HG03045 (cell line): ENCODE measurements around the gene PTPRA.
"Not testable (repeated sequence)": the region's sequence is repeated elsewhere in the genome, so short reads cannot be mapped to it uniquely, and the experiment has no call there.

ENCODE experiments used
- ATAC-seq: cut with Tn5 transposase; IDR thresholded peaks from one replicate; pipeline ENCODE4 v1.9.1; 2021; ENCODE audit warnings: mild to moderate bottlenecking, moderate library complexity; ENCODE audit not compliant: unreplicated experiment

PTPRA gene

DNA sequence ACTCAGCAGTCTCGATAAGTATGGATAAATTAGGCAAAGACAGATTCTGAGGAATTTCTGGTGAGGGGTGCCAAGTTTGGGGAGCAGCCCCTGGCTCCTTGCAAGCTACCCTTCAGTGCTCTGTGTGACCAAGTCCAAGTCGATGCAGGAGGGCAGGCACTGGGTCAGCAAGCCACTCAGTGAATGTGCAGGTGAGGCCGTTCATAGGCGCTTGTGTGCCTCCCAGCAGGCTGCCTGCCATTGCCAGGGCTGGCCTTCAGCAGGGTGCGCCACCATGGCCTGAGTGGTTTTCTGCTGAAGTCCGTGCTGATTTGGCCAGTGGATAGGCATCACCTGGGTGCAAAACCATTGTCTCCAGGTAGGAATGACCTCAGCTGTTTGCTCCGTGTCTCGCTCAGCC is 166.8 kb downstream of the PTPRA start:
- ATAC-seq, result no peak

- ATAC-seq, result no peak
Observed at GRCh38 chr20:3041854-3042409, 168.7 kb downstream of the PTPRA start.

DNA sequence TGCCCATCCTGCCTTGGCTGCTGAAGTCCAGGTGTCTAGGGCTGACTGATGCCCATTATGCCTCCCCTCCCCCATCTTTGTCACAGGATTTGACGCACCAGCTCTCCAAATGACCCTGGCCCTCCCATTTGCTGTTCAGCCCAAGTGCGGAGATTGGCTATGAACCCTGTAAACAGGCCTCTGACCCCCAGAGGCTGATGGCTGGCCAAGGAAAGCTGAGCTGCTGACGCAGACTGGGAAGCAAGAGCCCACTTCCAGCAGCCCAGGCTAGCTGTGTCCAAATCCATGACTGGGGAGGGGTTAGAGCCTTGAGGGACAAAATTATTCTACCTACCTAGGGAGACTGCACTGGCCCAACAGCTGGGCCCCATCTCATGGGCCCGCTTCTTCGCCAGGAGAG is 169.3 kb downstream of the PTPRA start:
- ATAC-seq, result no peak

DNA sequence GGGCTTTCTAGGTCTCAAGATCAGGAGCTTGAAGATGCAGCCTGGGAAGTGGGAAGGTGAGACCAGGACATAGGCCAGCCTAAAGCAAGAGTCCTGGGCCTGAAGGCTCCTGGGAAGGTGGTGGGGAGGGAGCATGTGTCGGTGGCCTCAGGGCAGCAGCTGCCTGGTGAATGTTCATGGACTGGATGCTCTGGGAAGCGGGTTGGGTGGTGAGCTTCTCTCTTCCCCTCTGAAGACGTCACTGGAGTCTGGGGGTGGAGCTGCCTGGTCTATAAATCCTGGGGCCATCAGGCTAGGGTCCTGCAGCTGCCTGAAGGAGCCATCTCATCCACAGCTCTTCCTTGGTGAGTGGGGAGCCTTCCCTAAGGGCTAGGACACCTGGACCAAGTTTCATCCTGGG is 170.0 kb downstream of the PTPRA start, which contains the start of gene GNRH2:
GNRH2 (plus strand) TSS at position 301 of the 400 bp plus-strand sequence. CDS start 793 bp downstream, outside the sequence.
- no peak for ATAC-seq

GRCh38 chr20:3044336-3044965 is 171.2 kb downstream of the PTPRA start:
- ATAC-seq, result no peak

DNA sequence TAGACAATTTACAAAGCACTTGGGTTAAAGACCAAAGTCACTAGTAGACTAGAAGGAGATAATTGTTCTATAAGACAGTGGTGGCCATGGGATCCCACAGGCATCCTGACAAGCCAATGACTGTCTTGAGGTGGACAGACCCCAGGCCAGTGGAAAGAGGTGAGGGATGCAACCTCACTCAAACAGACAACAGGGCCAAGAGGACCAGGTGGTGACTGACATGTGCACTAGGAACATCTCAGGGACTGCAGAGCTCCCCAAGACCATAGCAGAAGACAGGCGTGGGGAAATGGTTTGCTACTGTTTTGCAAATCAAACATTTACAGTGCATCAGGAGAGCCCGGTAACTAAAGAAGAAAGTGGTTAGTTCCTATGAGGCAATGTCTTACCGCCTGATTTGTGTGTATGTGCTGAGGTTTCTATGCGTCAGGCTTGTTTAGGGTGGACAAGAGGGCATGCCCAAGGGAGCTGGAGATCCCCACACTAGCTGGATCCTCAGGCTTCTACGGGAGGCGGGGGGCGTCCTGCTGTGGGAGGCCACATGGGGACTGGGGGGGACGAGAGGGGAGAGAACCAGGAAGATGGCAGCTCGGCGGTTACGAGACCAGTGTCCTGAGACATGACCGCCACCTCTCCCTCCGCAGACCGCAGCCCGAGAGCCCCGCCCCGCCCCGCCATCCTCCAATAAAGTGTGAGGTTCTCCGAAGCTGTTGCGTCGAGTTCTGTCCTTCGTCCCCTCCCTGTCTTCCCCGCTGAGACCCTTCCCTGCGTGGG is 171.9 kb downstream of the PTPRA start:
- peak; percentile 47 for ATAC-seq

- peak; percentile 94 for ATAC-seq
Observed at GRCh38 chr20:3045816-3046676, 172.8 kb downstream of the PTPRA start, which contains the start of gene MRPS26. MRPS26 (plus strand) TSS chr20:3046052; CDS start chr20:3046069, 17 bp downstream.

DNA sequence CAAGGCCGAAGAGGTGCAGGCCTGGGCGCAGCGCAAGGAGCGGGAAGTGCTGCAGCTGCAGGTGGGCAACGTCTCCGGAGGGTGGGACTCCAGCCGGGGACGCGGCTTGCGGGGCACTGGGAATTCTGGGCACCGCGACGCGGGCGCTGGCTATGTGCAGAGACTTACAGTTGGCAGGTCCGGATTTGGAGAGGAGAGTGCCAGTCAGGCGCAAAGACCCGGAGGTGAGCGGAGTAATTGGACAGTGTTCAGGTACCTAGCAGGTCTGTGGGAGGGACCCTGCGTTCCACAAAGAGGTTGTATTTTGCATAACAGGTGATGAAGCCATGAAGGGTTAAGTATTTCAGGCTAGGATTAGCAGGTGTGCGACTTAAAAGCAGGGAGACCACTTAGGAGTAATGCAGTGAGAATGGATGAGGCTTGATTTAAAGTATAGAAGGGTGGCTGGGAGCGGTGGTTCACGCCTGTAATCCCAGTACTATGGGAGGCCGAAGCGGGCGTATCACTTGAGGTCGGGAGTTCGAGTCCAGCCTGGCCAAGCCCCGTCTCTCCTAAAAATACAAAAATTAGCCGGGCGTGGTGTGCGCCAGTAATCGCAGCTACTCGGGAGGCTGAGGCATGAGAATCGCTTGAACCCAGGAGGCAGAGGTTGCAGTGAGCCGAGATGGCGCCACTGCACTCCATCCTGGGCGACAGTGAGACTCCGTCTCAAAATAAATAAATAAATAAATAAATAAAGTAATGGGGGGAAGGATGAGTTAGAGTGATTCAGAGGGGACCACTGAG is 173.6 kb downstream of the PTPRA start:
- peak; percentile 5 for ATAC-seq

- ATAC-seq, result no peak
Observed at GRCh38 chr20:3047486-3048419, 174.5 kb downstream of the PTPRA start.

DNA sequence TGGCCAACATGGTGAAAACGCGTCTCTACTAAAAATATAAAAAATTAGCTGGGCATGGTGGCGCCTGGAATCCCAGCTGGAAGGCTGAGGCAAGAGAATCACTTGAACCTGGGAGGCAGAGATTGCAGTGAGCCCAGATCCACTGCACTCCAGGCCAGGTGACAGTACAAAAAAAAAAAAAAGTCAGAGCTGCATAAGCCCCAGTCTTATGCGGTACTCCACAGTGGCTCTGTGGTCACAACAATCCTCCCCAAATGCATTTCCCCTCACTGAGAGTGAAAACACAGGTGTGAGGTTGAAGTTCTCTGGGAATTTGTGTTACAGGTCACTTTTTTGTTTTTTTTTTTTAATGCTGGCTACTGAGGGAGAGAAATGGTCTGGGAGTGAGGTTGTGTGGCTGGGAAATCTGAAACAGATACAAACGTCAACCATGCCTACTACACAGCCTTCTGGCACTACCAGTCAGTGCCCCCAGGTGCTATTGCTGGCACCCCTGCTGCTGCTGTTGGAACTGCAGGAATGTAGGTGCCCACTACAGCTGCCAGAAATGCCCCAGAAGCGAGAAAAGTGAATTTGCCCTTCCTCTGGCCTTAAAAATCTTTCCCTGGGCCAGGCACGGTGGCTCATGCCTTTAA is 178.2 kb downstream of the PTPRA start:
- ATAC-seq, result no peak

GRCh38 chr20:3059489-3059888 is 186.2 kb downstream of the PTPRA start:
- ATAC-seq, result no peak

- not testable (repeated sequence) for ATAC-seq
Observed at GRCh38 chr20:3064119-3064518, 190.8 kb downstream of the PTPRA start.

DNA sequence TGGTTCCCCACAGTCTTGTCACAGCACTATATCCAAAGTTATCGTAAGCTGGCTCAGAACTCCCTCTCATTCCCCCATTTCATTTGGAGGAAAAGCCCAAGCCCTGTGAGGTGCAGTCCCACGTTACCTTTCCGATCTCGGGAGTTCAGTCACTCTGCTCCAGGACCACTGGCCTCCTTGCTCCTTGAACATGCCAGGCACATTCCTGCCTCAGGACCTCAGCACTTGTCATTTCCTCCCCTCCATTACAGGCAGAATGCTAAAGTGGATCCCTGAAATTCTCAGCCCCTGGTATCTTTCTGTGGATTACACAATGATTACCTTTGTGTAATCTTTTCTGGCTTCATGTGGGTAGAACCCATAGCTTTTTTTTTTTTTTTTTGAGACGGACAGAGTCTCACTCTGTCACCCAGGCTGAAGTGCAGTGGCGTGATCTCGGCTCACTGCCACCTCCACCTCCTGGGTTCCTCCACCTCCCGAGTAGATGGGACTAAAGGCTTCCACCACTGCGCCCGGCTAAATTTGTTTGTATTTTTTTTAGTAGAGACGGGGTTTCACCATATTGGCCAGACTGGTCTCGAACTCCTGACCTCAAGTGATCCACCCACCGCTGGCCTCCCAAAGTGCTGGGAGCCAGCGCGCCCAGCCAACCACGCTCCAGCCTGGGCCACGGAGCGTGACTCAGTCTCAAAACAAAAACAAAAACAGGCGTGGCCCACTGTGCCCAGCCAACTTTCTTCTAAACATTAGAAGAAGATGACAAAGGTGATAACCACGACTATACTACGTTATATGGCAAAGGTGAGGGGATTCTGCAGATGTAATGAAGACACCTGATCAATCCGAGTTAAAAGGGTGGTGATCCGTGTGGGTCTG is 194.1 kb downstream of the PTPRA start:
- ATAC-seq, result no peak

- no peak for ATAC-seq
Observed at GRCh38 chr20:3068075-3068474, 194.8 kb downstream of the PTPRA start.

GRCh38 chr20:3068986-3069900 is 196.0 kb downstream of the PTPRA start:
- no peak for ATAC-seq

DNA sequence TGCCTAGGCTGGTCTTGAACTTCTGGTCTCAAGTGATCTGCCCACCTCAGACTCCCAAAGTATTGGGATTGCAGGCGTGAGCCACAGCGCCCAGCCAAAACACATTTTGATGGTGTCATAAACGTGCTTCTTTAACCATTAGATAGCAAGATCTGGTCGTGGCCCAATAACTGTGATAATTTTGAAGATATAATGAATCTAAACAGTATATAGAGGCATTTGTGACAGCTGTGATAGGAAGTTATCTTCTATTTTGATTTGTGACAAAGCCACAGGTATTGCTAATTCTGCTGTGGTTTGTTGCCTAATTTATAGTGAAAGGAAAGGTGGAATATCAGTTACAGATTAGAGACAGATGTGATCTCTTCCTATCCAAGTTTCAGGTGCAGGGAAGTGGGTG is 197.4 kb downstream of the PTPRA start:
- no peak for ATAC-seq

GRCh38 chr20:3071266-3071609 is 198.0 kb downstream of the PTPRA start:
- ATAC-seq, result no peak
